ENCODE measurements around the gene GTPBP8. TPM values are rescaled to one million over a fixed set of nuclear protein-coding genes. Genes with fewer than 3 reads are reported as not detected.
A peak's percentile ranks its signal among the peaks of the same experiment; 100 is the strongest.

The GTPBP8 gene
- total RNA-seq, 1 experiment from 2014 or later, result 29.8 TPM

DNA sequence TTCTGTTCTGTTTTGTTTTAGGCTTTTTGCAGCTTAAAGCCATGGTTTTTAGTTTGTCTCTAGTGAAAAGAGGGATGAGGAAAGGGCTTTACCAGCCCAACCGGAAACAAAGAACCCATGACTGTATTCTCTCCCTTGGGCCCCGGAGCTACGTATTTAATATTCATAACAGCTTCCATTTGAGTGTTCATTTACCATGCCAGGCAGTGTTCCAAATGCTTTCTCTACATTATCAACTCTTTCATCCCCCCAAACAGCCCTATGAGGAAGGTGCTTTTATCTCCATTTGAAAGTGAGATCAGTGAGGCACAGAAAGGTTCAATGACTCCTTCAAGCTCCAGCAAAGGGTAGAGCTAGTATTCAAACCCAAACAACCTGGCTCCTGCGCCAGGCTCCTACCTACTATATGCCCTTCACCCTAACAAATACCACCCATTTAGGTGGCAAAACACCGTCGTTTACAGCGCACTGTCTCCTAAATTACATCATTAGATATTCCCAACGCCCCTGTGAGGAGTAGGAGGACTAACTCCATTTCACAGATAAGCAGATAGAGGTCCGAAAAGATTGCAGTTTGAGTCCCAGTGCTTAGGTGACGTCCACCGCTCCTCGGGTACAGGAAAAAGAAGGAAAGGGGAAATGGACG lies 27.9 kb downstream of the GTPBP8 start:
- Histone ChIP-seq H3K79me1 (ENCODE audit: insufficient read depth, low read depth, low read length, poor library complexity, severe bottlenecking) (no peaks in the 10 kb centered on the region), H3K23me2 (ENCODE audit: insufficient read length, low read depth, low read length, poor library complexity, severe bottlenecking) (peaks cover 8% of the 10 kb centered on the region), H4K8ac (replicated peaks; ENCODE audit: insufficient read length, low read depth, low read length) (no peak overlapping the region), H2BK120ac (ENCODE audit: low read depth, low read length, poor library complexity, severe bottlenecking) (no peak overlapping the region), H3T11ph (ENCODE audit: low read length) (no peak overlapping the region), H3K4me1 (ENCODE audit: insufficient read depth, low read length) (no peaks in the 10 kb centered on the region), H3K79me2 (ENCODE audit: insufficient read depth, low read length) (peaks cover 11% of the 10 kb centered on the region; the same call in 1 of the 2 replicates), H2BK12ac (ENCODE audit: insufficient read length, low read depth, low read length) (no peak overlapping the region), H2AK5ac (ENCODE audit: insufficient read length, low read length) (no peak overlapping the region), H3K9me3 (ENCODE audit: control insufficient read depth, low read depth, low read length) (no peaks in the 10 kb centered on the region), H2AFZ (ENCODE audit: low read length) (no peak overlapping the region), H2BK15ac (ENCODE audit: low read depth, low read length) (no peak overlapping the region), H4K20me1 (ENCODE audit: control insufficient read depth, insufficient read depth, insufficient read length) (peaks cover 2% of the 10 kb centered on the region), H3K14ac (ENCODE audit: insufficient read depth, low read length) (peak overlapping the region; percentile 87; the same call in 1 of the 2 replicates), H3K23ac (ENCODE audit: insufficient read length, low read depth, low read length) (no peak overlapping the region), H3K4me2 (ENCODE audit: insufficient read depth, insufficient read length, low read length) (peak overlapping the region; percentile 88), H2BK20ac (ENCODE audit: low read depth, low read length, poor library complexity, severe bottlenecking) (no peak overlapping the region), H3K56ac (ENCODE audit: insufficient read length, low read depth, low read length) (no peak overlapping the region), H3K9ac (ENCODE audit: extremely low read depth, insufficient read length, low read length) (peak overlapping the region; percentile 86), H3K27ac (ENCODE audit: insufficient read length, low read depth, low read length) (no peak overlapping the region), H4K5ac (ENCODE audit: insufficient read length, low read depth, low read length) (no peak overlapping the region), H3K27me3 (ENCODE audit: insufficient read depth, low read length) (no peaks in the 10 kb centered on the region), H2BK5ac (ENCODE audit: insufficient read length, low read length) (no peak overlapping the region), H3K18ac (ENCODE audit: insufficient read length, low read depth, low read length) (no peak overlapping the region), H3K4ac (ENCODE audit: low read depth, low read length) (no peak overlapping the region), H4K91ac (ENCODE audit: insufficient read length, low read depth, low read length) (no peak overlapping the region)
- Mint-ChIP-seq H3K4me1 (peaks cover 21 to 28% of the 10 kb centered on the region in 2 experiments), H3K36me3 (ENCODE audit: insufficient read depth in 1 of 3, low read depth in 3 of 3) (peaks cover 10 to 46% (median 28%) of the 10 kb centered on the region in 3 experiments; a peak in 6 of 7 replicates), H3K27ac (peak overlapping the region; percentile 96 to 98 (median 98)), H3K27me3 (ENCODE audit: low read depth) (no peaks in the 10 kb centered on the region; the same call in none of the 2 replicates), H3K4me3 (peak overlapping the region; percentile 89 to 95), H3K9me3 (peaks cover 2 to 3% of the 10 kb centered on the region in 2 experiments; a peak in 2 of 5 replicates)
- no CpG with 5 or more reads among the region's 13 CpGs for WGBS (ENCODE audit: extremely low coverage, insufficient read length, low lambda C conversion rate)
- no peak for DNase-seq
- TF ChIP-seq CTCF (conservative IDR thresholded peaks at IDR 0.05), result no peak

Data from H9 (cell line).